Hematopoietic multipotent progenitor cell treated with erythropoietin and hydrocortisone succinate and interleukin-3 and kit ligand, for 8 days (in vitro differentiated cells): ENCODE measurements around the gene PLPP3.

Experiments used
- DNase-seq: peaks from one replicate; pipeline ENCODE4 v3.0.0-alpha.2; 2015

Gene PLPP3

GRCh38 chr1:56575865-56576264, 3.5 kb downstream of the PLPP3 start:
- no peak for DNase-seq

- no peak for DNase-seq
Observed at GRCh38 chr1:56574794-56575193, 4.6 kb downstream of the PLPP3 start.

GRCh38 chr1:56573311-56573710, 6.1 kb downstream of the PLPP3 start:
- no peak for DNase-seq

GRCh38 chr1:56572334-56573050, 6.9 kb downstream of the PLPP3 start:
- DNase-seq: no peak

GRCh38 chr1:56571448-56571847, 7.9 kb downstream of the PLPP3 start:
- no peak for DNase-seq

GRCh38 chr1:56570924-56571372, 8.4 kb downstream of the PLPP3 start:
- no peak for DNase-seq

GRCh38 chr1:56569661-56570060, 9.7 kb downstream of the PLPP3 start:
- no peak for DNase-seq

GRCh38 chr1:56566994-56567393, 12.4 kb downstream of the PLPP3 start:
- DNase-seq: no peak

- DNase-seq: no peak
Observed at GRCh38 chr1:56566061-56566744, 13.2 kb downstream of the PLPP3 start.

GRCh38 chr1:56564615-56565014, 14.7 kb downstream of the PLPP3 start:
- no peak for DNase-seq

GRCh38 chr1:56563568-56563967, 15.8 kb downstream of the PLPP3 start:
- DNase-seq: no peak

GRCh38 chr1:56562891-56563452, 16.4 kb downstream of the PLPP3 start:
- DNase-seq: no peak

GRCh38 chr1:56561227-56562019, 17.9 kb downstream of the PLPP3 start:
- DNase-seq: no peak

- DNase-seq: no peak
Observed at GRCh38 chr1:56557746-56558145, 21.6 kb downstream of the PLPP3 start.

- no peak for DNase-seq
Observed at GRCh38 chr1:56555448-56555847, 23.9 kb downstream of the PLPP3 start.

GRCh38 chr1:56553046-56553445, 26.3 kb downstream of the PLPP3 start:
- no peak for DNase-seq

- DNase-seq: no peak
Observed at GRCh38 chr1:56552349-56552748, 27.0 kb downstream of the PLPP3 start.

- no peak for DNase-seq
Observed at GRCh38 chr1:56551691-56552090, 27.7 kb downstream of the PLPP3 start.

- no peak for DNase-seq
Observed at GRCh38 chr1:56550859-56551188, 28.5 kb downstream of the PLPP3 start.

GRCh38 chr1:56550138-56550858, 29.1 kb downstream of the PLPP3 start:
- no peak for DNase-seq

- no peak for DNase-seq
Observed at GRCh38 chr1:56548571-56548970, 30.8 kb downstream of the PLPP3 start.

- DNase-seq: no peak
Observed at GRCh38 chr1:56547977-56548376, 31.4 kb downstream of the PLPP3 start.

GRCh38 chr1:56547473-56547872, 31.9 kb downstream of the PLPP3 start:
- no peak for DNase-seq
